ENCODE data around the gene ENDOU.

DNA sequence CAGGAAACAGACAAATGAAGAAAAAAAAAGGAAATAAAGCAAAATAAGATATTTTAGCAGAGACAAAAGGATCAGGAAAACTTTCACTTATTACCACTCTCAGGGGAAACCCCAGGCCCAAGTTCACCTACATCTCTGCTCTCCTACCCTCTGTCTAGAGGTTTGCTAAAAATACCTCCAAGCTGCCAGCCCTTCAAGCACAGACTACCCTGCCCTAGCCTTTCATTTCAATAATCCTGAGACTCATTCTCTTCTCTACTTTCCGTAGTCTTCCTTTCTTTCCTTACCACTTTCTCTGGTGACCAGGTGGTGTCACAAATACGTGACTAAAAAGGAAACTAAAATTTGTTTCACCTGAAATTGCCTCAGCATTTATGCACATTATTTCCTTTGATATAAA is 53.2 kb downstream of the ENDOU start:
- TF ChIP-seq, protein P1, sequence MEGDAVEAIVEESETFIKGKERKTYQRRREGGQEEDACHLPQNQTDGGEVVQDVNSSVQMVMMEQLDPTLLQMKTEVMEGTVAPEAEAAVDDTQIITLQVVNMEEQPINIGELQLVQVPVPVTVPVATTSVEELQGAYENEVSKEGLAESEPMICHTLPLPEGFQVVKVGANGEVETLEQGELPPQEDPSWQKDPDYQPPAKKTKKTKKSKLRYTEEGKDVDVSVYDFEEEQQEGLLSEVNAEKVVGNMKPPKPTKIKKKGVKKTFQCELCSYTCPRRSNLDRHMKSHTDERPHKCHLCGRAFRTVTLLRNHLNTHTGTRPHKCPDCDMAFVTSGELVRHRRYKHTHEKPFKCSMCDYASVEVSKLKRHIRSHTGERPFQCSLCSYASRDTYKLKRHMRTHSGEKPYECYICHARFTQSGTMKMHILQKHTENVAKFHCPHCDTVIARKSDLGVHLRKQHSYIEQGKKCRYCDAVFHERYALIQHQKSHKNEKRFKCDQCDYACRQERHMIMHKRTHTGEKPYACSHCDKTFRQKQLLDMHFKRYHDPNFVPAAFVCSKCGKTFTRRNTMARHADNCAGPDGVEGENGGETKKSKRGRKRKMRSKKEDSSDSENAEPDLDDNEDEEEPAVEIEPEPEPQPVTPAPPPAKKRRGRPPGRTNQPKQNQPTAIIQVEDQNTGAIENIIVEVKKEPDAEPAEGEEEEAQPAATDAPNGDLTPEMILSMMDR (IDR thresholded peaks at IDR 0.05), result no peak
- no peak for TF ChIP-seq POLR2A (IDR thresholded peaks at IDR 0.05)
- no peak for TF ChIP-seq POLR2AphosphoS5 (IDR thresholded peaks at IDR 0.05)
- TF ChIP-seq EP300 (IDR thresholded peaks at IDR 0.05), result no peak

All from upper lobe of left lung (tissue), 4 donors.